HEK293T (cell line): ENCODE data around the gene PRKCE.

Source experiments
- CTCF ChIA-PET: fragments of 350-600 bp; formaldehyde crosslinking; extraction: SDS; loops from one replicate; lab custom pipeline; 2021; ENCODE audit warnings: antibody characterized with exemption, inconsistent platforms; lab: Yijun Ruan, JAX
- POLR2A ChIA-PET: fragments of 350-600 bp; formaldehyde crosslinking; extraction: SDS; loops from one replicate; lab custom pipeline; 2020; ENCODE audit warnings: antibody characterized with exemption, inconsistent platforms; lab: Yijun Ruan, JAX
- DNase-seq: peaks from one replicate; pipeline ENCODE4 v3.0.0; 2012; ENCODE audit warnings: mixed read lengths; ENCODE audit errors: extremely low spot score
- ARNT ChIP-seq: fragments of 450-650 bp; IDR thresholded peaks from 2 replicates; pipeline ENCODE4 v1.6.1; 2017; ENCODE audit warnings: mild to moderate bottlenecking
- BHLHE40 ChIP-seq: fragments of 450-650 bp; IDR thresholded peaks from 2 replicates; pipeline ENCODE4 v1.6.1; 2016; ENCODE audit warnings: mild to moderate bottlenecking, moderate library complexity, borderline replicate concordance
- CTBP1 ChIP-seq: fragments of 450-650 bp; IDR thresholded peaks from 2 replicates; pipeline ENCODE4 v1.6.1; 2016; ENCODE audit warnings: borderline replicate concordance
- ELF4 ChIP-seq: fragments of 450-650 bp; IDR thresholded peaks from 2 replicates; pipeline ENCODE4 v1.6.1; 2017; ENCODE audit warnings: antibody characterized with exemption
- FOXA1 ChIP-seq: fragments of 450-650 bp; IDR thresholded peaks from 2 replicates; pipeline ENCODE4 v1.6.1; 2016; ENCODE audit warnings: mild to moderate bottlenecking
- FOXK2 ChIP-seq: fragments of 450-650 bp; IDR thresholded peaks from 2 replicates; pipeline ENCODE4 v1.6.1; 2016; ENCODE audit warnings: mild to moderate bottlenecking
- FOXM1 ChIP-seq: fragments of 450-650 bp; IDR thresholded peaks from 2 replicates; pipeline ENCODE4 v1.6.1; 2017; ENCODE audit warnings: mild to moderate bottlenecking, borderline replicate concordance
- HDGF ChIP-seq: fragments of 450-650 bp; IDR thresholded peaks from 2 replicates; pipeline ENCODE4 v1.6.1; 2017; ENCODE audit warnings: antibody characterized with exemption, borderline replicate concordance
- L3MBTL2 ChIP-seq: fragments of 450-650 bp; conservative IDR thresholded peaks from 2 replicates; pipeline ENCODE4 v1.6.1; 2016; ENCODE audit warnings: mild to moderate bottlenecking
- LEF1 ChIP-seq: fragments of 450-650 bp; IDR thresholded peaks from 2 replicates; pipeline ENCODE4 v1.6.1; 2017; ENCODE audit warnings: mild to moderate bottlenecking, borderline replicate concordance
- NFRKB ChIP-seq: fragments of 450-650 bp; IDR thresholded peaks from 2 replicates; pipeline ENCODE4 v1.6.1; 2016; ENCODE audit warnings: mild to moderate bottlenecking, moderate library complexity
- PKNOX1 ChIP-seq: fragments of 450-650 bp; IDR thresholded peaks from 2 replicates; pipeline ENCODE4 v1.6.1; 2016
- SP1 ChIP-seq: fragments of 450-650 bp; IDR thresholded peaks from 2 replicates; pipeline ENCODE4 v1.6.1; 2017
- SUZ12 ChIP-seq: fragments of 450-650 bp; IDR thresholded peaks from 2 replicates; pipeline ENCODE4 v1.6.1; 2016; ENCODE audit warnings: mild to moderate bottlenecking
- TARDBP ChIP-seq: fragments of 450-650 bp; IDR thresholded peaks from 2 replicates; pipeline ENCODE4 v1.6.1; 2016
- ZNF384 ChIP-seq: fragments of 450-650 bp; IDR thresholded peaks from 2 replicates; pipeline ENCODE4 v1.6.1; 2016

Gene PRKCE

DNA sequence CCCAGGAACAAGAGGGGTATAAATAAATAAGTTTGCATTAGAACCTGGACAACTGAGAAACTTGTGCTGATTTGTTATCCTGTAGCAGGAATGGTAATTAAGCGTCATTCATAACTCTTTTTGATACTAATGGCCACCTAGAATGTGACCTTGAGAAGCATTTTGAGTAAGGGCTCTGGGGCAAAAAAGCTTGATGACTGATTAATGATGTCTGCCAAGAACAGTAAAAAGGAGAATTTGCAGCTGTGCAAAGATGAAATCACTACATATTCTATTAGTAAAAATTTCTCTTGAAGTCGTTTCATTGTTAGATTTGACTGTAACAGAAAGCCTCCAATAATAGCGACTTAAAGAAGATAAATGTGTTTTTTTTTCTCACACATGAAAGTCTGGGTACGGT lies 157.7 kb downstream of the PRKCE start:
- DNase-seq, result no peak
- POLR2A ChIA-PET, result no interaction called here
- TF ChIP-seq HDGF (no peak), FOXK2 (no peak), ZNF384 (no peak), L3MBTL2 (no peak), TARDBP (no peak), PKNOX1 (no peak), FOXM1 (no peak), SUZ12 (no peak), SP1 (no peak), FOXA1 (no peak), NFRKB (no peak), BHLHE40 (no peak), CTBP1 (no peak)
- CTCF ChIA-PET, result no interaction called here

DNA sequence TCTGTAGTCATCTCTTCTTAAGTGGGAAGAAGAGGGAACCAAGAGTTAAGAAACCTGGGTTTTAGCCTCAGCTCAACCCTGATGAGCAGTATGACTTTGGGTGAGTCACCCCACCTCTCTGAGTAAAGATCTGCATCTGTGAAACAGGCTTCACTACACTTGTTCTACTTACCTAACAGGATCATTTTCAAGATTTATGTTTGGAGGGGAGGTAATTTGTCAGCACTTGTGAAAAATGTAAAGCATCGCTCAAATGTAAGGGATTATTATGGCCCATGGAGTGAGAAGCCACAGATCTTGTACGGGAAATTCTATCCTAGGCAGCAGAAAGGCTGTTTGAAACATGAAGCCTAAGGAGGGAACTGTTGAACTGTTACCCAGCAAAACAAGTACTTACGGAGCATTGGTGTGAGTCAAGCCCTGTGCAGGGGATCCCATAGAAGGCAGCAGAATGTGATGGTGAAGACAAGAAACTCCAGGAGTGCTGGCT lies 160.6 kb downstream of the PRKCE start:
- TF ChIP-seq HDGF (no peak), PKNOX1 (peak; percentile 59)
- no peak for DNase-seq
- POLR2A ChIA-PET, result no interaction called here
- CTCF ChIA-PET, result interaction anchor here (0.6 kb wide), 1 partner anchor 150 kb away, joined by 4 read pairs; no protein-coding TSS in a partner anchor

GRCh38 chr2:45813003-45813941 lies 161.8 kb downstream of the PRKCE start:
- no peak for TF ChIP-seq NFRKB
- DNase-seq, result peak; percentile 26
- POLR2A ChIA-PET, result no interaction called here
- CTCF ChIA-PET, result interaction anchor here (0.6 kb wide), 1 partner anchor 152 kb away, joined by 4 read pairs; no protein-coding TSS in a partner anchor

GRCh38 chr2:45814488-45814887 lies 163.0 kb downstream of the PRKCE start:
- ChIA-PET POLR2A (no interaction called here), CTCF (no interaction called here)
- no peak for TF ChIP-seq ZNF384
- no peak for TF ChIP-seq HDGF
- TF ChIP-seq ELF4, result no peak
- TF ChIP-seq CTBP1, result no peak
- TF ChIP-seq L3MBTL2, result no peak
- no peak for TF ChIP-seq SUZ12
- no peak for TF ChIP-seq FOXA1
- TF ChIP-seq TARDBP, result no peak
- no peak for TF ChIP-seq SP1
- no peak for TF ChIP-seq PKNOX1
- TF ChIP-seq FOXK2, result no peak
- no peak for TF ChIP-seq LEF1
- TF ChIP-seq NFRKB, result no peak
- TF ChIP-seq BHLHE40, result no peak
- DNase-seq, result no peak

GRCh38 chr2:45814951-45815621 lies 163.6 kb downstream of the PRKCE start:
- TF ChIP-seq ELF4 (no peak), BHLHE40 (no peak)
- ChIA-PET CTCF (no interaction called here), POLR2A (no interaction called here)
- no peak for DNase-seq

- POLR2A ChIA-PET, result interaction anchor here (0.9 kb wide), 1 partner anchor 18 kb away, joined by 3 read pairs; no protein-coding TSS in a partner anchor
- no peak for DNase-seq
- CTCF ChIA-PET, result no interaction called here
- TF ChIP-seq ELF4 (no peak), HDGF (no peak), L3MBTL2 (no peak), CTBP1 (no peak), SUZ12 (no peak), PKNOX1 (no peak), SP1 (no peak), TARDBP (no peak), ZNF384 (no peak), FOXM1 (no peak), BHLHE40 (no peak), ARNT (no peak), FOXA1 (no peak), NFRKB (no peak), LEF1 (no peak), FOXK2 (no peak)
These were observed 164.8 kb downstream of the PRKCE start for GRCh38 chr2:45816272-45816671.
